GM19035 (cell line): ENCODE data around the gene DCAF4L1.
A peak's percentile ranks its signal among the peaks of the same experiment; 100 is the strongest.

Source experiments
- ATAC-seq: cut with Tn5 transposase; IDR thresholded peaks from one replicate; pipeline ENCODE4 v1.9.1; 2021; ENCODE audit not compliant: unreplicated experiment

DCAF4L1 gene

GRCh38 chr4:41981456-41981855 is at the start of gene DCAF4L1:
Gene DCAF4L1 (plus strand): TSS chr4:41981756. CDS start chr4:41981793, 37 bp downstream.
- ATAC-seq = no peak

GRCh38 chr4:41932988-41933387 is 48.6 kb upstream of the DCAF4L1 start:
- ATAC-seq = no peak

- no peak for ATAC-seq
Measured at GRCh38 chr4:41933997-41934503, 47.5 kb upstream of the DCAF4L1 start.

GRCh38 chr4:41934514-41934900 is 47.0 kb upstream of the DCAF4L1 start:
- no peak for ATAC-seq

GRCh38 chr4:41934901-41935651 is 46.5 kb upstream of the DCAF4L1 start, which contains the start of gene TMEM33:
Gene TMEM33 (plus strand): TSS chr4:41935429. CDS start chr4:41935485, 56 bp downstream.
- peak; percentile 95 for ATAC-seq

- peak; percentile 7 for ATAC-seq
Measured at GRCh38 chr4:41935652-41936021, 45.9 kb upstream of the DCAF4L1 start.

GRCh38 chr4:41939016-41939626 is 42.4 kb upstream of the DCAF4L1 start:
- ATAC-seq = no peak

- ATAC-seq = no peak
Measured at GRCh38 chr4:41940834-41941233, 40.7 kb upstream of the DCAF4L1 start.

- no peak for ATAC-seq
Measured at GRCh38 chr4:41943506-41943905, 38.0 kb upstream of the DCAF4L1 start.

GRCh38 chr4:41944089-41944488 is 37.5 kb upstream of the DCAF4L1 start:
- ATAC-seq = no peak

GRCh38 chr4:41949531-41949930 is 32.0 kb upstream of the DCAF4L1 start:
- no peak for ATAC-seq

GRCh38 chr4:41957634-41958033 is 23.9 kb upstream of the DCAF4L1 start:
- ATAC-seq = no peak

- ATAC-seq = no peak
Measured at GRCh38 chr4:41963105-41963504, 18.5 kb upstream of the DCAF4L1 start.

GRCh38 chr4:41964401-41964800 is 17.2 kb upstream of the DCAF4L1 start:
- ATAC-seq = no peak

- no peak for ATAC-seq
Measured at GRCh38 chr4:41967392-41967791, 14.2 kb upstream of the DCAF4L1 start.

- no peak for ATAC-seq
Measured at GRCh38 chr4:41969671-41970070, 11.9 kb upstream of the DCAF4L1 start.

GRCh38 chr4:41975341-41975740 is 6.2 kb upstream of the DCAF4L1 start:
- ATAC-seq = no peak

- ATAC-seq = no peak
Measured at GRCh38 chr4:41976775-41977516, 4.6 kb upstream of the DCAF4L1 start.

GRCh38 chr4:41977709-41978108 is 3.8 kb upstream of the DCAF4L1 start:
- ATAC-seq = no peak

GRCh38 chr4:41982716-41983115 is 1.2 kb downstream of the DCAF4L1 start:
- ATAC-seq = no peak

GRCh38 chr4:41985151-41985550 is 3.6 kb downstream of the DCAF4L1 start:
- no peak for ATAC-seq

GRCh38 chr4:41989994-41990364 is 8.4 kb downstream of the DCAF4L1 start:
- ATAC-seq = peak; percentile 31
